HUES6 (cell line): ENCODE results near the gene SIT1.

Experiments
- H3K27ac ChIP-seq: 2 replicates; pipeline ENCODE4 v1.7.0; 2013; ENCODE audit warnings: low read depth, mild to moderate bottlenecking, low read length, inconsistent platforms
- H3K27me3 ChIP-seq: 2 replicates; pipeline ENCODE4 v1.6.1; 2013; ENCODE audit warnings: low read length; ENCODE audit not compliant: control insufficient read depth, insufficient read depth
- H3K36me3 ChIP-seq: 2 replicates; pipeline ENCODE4 v1.6.1; 2013; ENCODE audit warnings: low read length; ENCODE audit not compliant: control insufficient read depth, insufficient read depth
- H3K4me1 ChIP-seq: 2 replicates; pipeline ENCODE4 v1.6.1; 2013; ENCODE audit warnings: low read length; ENCODE audit not compliant: control insufficient read depth, insufficient read depth
- H3K4me3 ChIP-seq: 2 replicates; pipeline ENCODE4 v1.5.1; 2013; ENCODE audit warnings: low read depth, low read length
- H3K9ac ChIP-seq: one replicate; pipeline ENCODE4 v1.6.1; 2013; ENCODE audit warnings: mild to moderate bottlenecking, low read length
- H3K9me3 ChIP-seq: 2 replicates; pipeline ENCODE4 v1.6.1; 2013; ENCODE audit warnings: low read depth, low read length; ENCODE audit not compliant: control insufficient read depth, insufficient read depth

Gene SIT1

DNA sequence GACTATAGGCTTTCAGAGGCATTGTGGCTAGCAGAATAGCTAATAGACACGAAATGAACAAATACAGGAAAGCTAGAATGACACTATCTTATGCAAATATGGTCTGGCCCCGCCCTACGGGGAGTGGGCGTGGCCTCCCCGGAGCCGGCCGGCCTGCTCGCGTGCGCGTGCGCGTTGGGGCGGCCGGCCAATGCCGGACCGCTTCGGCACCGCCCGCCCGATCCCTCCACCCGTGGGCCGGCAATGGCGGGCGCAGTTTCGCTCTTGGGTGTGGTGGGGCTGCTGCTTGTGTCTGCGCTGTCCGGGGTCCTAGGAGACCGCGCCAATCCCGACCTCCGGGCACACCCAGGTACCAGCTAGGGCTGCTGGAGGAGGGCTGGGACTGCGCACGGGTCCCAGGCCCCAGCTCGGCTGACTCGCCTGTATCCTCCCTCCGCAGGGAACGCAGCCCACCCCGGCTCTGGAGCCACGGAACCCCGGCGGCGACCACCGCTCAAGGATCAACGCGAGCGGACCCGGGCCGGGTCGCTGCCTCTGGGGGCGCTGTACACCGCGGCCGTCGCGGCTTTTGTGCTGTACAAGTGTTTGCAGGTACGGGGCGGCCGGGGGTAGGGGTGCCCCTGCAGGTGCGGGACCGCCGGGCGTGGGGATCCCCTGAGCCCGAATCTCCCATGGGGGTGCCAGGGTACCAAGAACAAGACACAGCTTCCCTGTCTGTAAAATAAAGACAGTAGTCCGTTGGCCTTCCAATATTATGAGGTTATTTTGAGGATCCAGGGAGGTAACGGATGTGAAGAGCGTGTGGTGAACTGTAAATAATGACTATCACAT lies 7.6 kb upstream of the SIT1 start, which contains the start of gene CCDC107:
Gene CCDC107, plus strand, starts transcription at position 156 of the 831 bp plus-strand sequence. Its CDS starts 88 bp downstream, at position 244.
- Histone ChIP-seq H3K4me1 (peaks cover 7% of the 10 kb centered on the region; the same call in 1 of the 2 replicates), H3K9me3 (no peaks in the 10 kb centered on the region), H3K36me3 (peaks cover 29% of the 10 kb centered on the region), H3K27ac (peak within 1 kb of the TSS; percentile 99), H3K4me3 (peak within 1 kb of the TSS; percentile 89), H3K27me3 (0 out of 2 replicates have a peak, but pooled peaks cover 9% of the 10 kb centered on the region), H3K9ac (peak within 1 kb of the TSS; percentile 93)

- peak within 1 kb of the TSS; percentile 93 for H3K9ac ChIP-seq
- H3K9me3 ChIP-seq = no peaks in the 10 kb centered on the region
- H3K4me1 ChIP-seq = peaks cover 7% of the 10 kb centered on the region; the same call in 1 of the 2 replicates
- 0 out of 2 replicates have a peak, but pooled peaks cover 9% of the 10 kb centered on the region for H3K27me3 ChIP-seq
- H3K36me3 ChIP-seq = peaks cover 22% of the 10 kb centered on the region
- H3K4me3 ChIP-seq = peak within 1 kb of the TSS; percentile 89
- peak within 1 kb of the TSS; percentile 99 for H3K27ac ChIP-seq
Measured at GRCh38 chr9:35657546-35658136, 6.9 kb upstream of the SIT1 start, which contains the start of gene RMRP. RMRP (minus strand) TSS chr9:35658019.

GRCh38 chr9:35656831-35657545 lies 6.3 kb upstream of the SIT1 start:
- peak overlapping the region; percentile 66 for H3K4me3 ChIP-seq
- H3K9me3 ChIP-seq = no peaks in the 10 kb centered on the region
- no peak overlapping the region for H3K27ac ChIP-seq
- peak overlapping the region; percentile 55 for H3K9ac ChIP-seq
- peaks cover 15% of the 10 kb centered on the region for H3K36me3 ChIP-seq
- peaks cover 7% of the 10 kb centered on the region; the same call in 1 of the 2 replicates for H3K4me1 ChIP-seq
- H3K27me3 ChIP-seq = 0 out of 2 replicates have a peak, but pooled peaks cover 9% of the 10 kb centered on the region

DNA sequence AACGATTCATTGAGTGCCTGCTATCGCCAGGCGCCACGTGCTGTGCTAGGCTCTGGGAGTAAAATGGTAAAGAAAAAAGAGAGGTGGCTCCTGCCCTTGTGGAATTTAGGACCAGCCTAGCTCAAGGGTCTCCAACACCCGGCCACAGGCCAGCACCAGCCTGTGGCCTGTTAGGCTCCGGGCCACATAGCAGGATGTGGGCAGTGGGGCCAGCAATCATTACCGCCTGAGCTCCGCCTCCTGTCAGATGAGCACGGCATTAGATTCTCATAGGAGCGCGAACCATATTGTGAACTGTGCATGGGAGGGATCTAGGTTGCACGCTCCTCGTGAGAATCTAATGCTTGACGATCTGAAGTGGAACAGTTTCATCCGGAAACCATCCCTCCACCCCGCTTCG lies 5.6 kb upstream of the SIT1 start:
- H3K9me3 ChIP-seq = no peaks in the 10 kb centered on the region
- no peak overlapping the region for H3K4me3 ChIP-seq
- H3K4me1 ChIP-seq = peaks cover 7% of the 10 kb centered on the region; the same call in 1 of the 2 replicates
- peaks cover 11% of the 10 kb centered on the region for H3K36me3 ChIP-seq
- no peak overlapping the region for H3K9ac ChIP-seq
- H3K27me3 ChIP-seq = 0 out of 2 replicates have a peak, but pooled peaks cover 9% of the 10 kb centered on the region
- H3K27ac ChIP-seq = no peak overlapping the region

GRCh38 chr9:35653611-35654010 lies 2.9 kb upstream of the SIT1 start:
- Histone ChIP-seq H3K36me3 (no peaks in the 10 kb centered on the region), H3K9me3 (no peaks in the 10 kb centered on the region), H3K27me3 (peaks cover 9% of the 10 kb centered on the region; the same call in 1 of the 2 replicates), H3K27ac (no peak overlapping the region), H3K4me3 (no peak overlapping the region), H3K4me1 (peaks cover 16% of the 10 kb centered on the region), H3K9ac (no peak overlapping the region)

DNA sequence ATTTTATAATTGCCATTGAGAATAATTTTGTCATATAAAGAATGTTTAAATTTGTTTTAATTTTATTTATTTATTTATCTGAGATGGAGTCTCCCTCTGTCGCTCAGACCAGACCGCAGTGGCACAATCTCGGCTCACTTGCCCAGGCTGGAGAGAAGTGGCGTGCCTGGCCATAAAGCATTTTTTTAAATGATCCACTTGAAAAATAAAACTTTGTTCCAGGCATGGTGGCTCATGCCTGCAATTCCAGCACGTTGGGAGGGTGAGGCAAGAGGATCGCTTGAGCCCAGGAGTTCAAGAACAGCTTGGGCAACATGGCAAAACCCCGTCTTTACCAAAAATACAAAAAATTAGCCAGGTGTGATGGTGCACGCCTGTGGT lies 2.1 kb upstream of the SIT1 start:
- peaks cover 9% of the 10 kb centered on the region; the same call in 1 of the 2 replicates for H3K27me3 ChIP-seq
- no peaks in the 10 kb centered on the region for H3K36me3 ChIP-seq
- no peak overlapping the region for H3K4me3 ChIP-seq
- no peaks in the 10 kb centered on the region for H3K9me3 ChIP-seq
- peaks cover 16% of the 10 kb centered on the region for H3K4me1 ChIP-seq
- H3K9ac ChIP-seq = no peak overlapping the region
- no peak overlapping the region for H3K27ac ChIP-seq

DNA sequence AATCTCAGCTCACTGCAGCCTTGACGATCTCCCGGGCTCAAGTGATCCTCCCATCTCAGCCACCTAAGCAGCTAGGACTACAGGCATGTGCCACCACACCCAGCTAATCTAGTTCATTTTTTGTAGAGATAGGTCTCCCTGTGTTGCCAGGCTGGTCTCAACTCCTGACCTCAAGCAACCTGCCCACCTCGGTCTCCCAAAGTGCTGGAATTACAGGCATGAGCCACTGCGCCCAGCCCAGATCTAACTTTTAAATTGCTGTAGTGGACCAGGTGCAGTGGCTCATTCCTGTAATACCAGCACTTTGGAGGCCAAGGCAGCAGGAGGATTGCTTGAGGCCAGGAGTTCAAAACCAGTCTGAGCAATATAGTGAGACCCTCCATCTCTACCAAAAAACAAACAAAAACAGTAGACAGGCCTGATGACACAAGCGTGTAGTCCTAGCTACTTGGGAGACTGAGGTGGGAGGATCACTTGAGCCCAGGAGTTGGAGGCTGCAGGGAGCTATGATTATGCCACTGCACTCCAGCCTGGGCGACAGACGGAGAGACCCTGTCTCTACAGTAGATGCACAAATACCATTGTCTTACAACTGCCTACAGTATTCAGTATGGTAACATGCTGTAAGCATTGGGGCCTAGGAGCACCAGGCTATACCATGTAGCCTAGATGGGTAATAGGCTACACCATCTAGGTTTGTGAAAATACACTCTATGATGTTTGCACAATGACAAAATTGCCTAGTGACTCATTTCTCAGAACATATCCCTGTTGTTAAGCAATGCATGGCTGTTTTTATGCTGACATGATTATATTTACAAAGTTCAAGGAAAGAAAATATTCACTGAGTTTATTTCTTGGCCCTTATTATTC lies 1.5 kb upstream of the SIT1 start:
- Histone ChIP-seq H3K4me3 (no peak overlapping the region), H3K27ac (no peak overlapping the region), H3K36me3 (no peaks in the 10 kb centered on the region), H3K4me1 (peaks cover 19% of the 10 kb centered on the region), H3K9ac (no peak overlapping the region), H3K9me3 (no peaks in the 10 kb centered on the region), H3K27me3 (peaks cover 12% of the 10 kb centered on the region; the same call in 1 of the 2 replicates)

- Histone ChIP-seq H3K27me3 (peaks cover 3% of the 10 kb centered on the region; the same call in 1 of the 2 replicates), H3K4me1 (peaks cover 23% of the 10 kb centered on the region), H3K4me3 (no peak overlapping the region), H3K9me3 (no peaks in the 10 kb centered on the region), H3K36me3 (no peaks in the 10 kb centered on the region), H3K9ac (no peak overlapping the region), H3K27ac (no peak overlapping the region)
Measured at GRCh38 chr9:35649431-35650340, 1.0 kb downstream of the SIT1 start.

DNA sequence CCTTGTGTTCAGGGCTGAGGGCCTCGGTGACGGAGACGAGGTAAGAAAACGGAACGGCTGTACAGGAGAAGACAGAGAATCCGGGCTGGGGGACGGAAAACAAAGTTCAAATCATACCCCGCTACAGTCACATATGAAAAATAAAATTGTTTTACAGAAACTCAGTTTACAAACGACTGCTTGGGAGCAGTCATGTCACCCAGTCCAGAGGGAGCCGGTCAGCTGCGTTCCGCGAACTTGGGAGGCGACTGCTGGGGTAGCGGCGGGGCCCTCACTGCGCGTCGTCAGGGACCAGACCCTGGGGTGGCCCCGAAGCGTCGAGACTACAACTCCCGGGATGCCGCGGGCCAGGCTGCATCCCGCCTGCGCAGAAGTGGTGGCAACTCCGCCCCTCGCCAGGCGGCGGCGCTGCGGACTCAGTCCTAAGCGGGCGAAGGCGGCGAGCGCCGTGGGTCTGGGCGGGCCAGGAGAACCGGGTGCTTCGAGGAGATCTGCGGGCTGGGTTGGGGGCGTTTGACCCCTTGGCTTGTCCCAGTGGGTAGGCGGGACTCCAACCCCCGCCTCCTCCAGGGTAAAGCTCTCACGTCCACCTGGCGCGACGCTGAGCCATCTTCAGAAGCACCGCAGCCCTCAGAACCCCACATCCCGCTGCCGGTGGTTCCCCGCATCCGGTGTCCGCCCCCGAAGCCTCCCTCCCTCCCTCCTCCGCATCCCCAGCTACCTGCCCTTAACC lies 4.0 kb downstream of the SIT1 start:
- H3K27me3 ChIP-seq = peaks cover 3% of the 10 kb centered on the region; the same call in 1 of the 2 replicates
- no peaks in the 10 kb centered on the region for H3K36me3 ChIP-seq
- H3K27ac ChIP-seq = no peak overlapping the region
- H3K9ac ChIP-seq = peak overlapping the region; percentile 61
- H3K4me3 ChIP-seq = peak overlapping the region; percentile 89
- H3K4me1 ChIP-seq = peaks cover 23% of the 10 kb centered on the region
- no peaks in the 10 kb centered on the region for H3K9me3 ChIP-seq
